Sigmoid colon (tissue), 7 donors: ENCODE measurements around the gene RNF180. TPM values are rescaled to one million over a fixed set of nuclear protein-coding genes. Genes with fewer than 3 reads are reported as not detected.
"Not testable (repeated sequence)": the region's sequence is repeated elsewhere in the genome, so short reads cannot be mapped to it uniquely, and the experiment has no call there.

Experiments used
- DNase-seq: peaks from one replicate; pipeline ENCODE4 v3.0.0-alpha.2; 2019
- H3K27ac ChIP-seq, 4 donors: fragments of 200-600 bp; sonication (generic); one replicate each; pipeline ENCODE4 v1.5.1; 2016 to 2019; ENCODE audit warnings: mild to moderate bottlenecking in 1 of 4
- H3K27me3 ChIP-seq, 3 donors: fragments of 200-600 bp; sonication (generic); one replicate each; pipeline ENCODE4 v1.5.1; 2019; ENCODE audit warnings: mild to moderate bottlenecking in 1 of 3
- H3K36me3 ChIP-seq, 4 donors: fragments of 200-600 bp; sonication (generic); one replicate each; pipeline ENCODE4 v1.5.1; 2016 to 2019
- H3K4me1 ChIP-seq, 4 donors: fragments of 200-600 bp; sonication (generic); one replicate each; pipeline ENCODE4 v1.5.1; 2017 to 2019
- H3K4me3 ChIP-seq, 4 donors: fragments of 200-600 bp; sonication (generic); one replicate each; pipeline ENCODE4 v1.5.1; 2017 to 2019; ENCODE audit warnings: mild to moderate bottlenecking in 2 of 4, moderate library complexity in 1 of 4
- H3K9me3 ChIP-seq, 4 donors: fragments of 200-600 bp in 3 of 4; sonication (generic) in 3 of 4; one replicate each; pipeline versions ENCODE4 v1.5.1 to v1.6.1; 2013 to 2019
- CTCF ChIP-seq, 4 experiments: fragments of 450-650 bp in 3 of 4; fragments of 200-600 bp in 1 of 4; IDR thresholded peaks; one replicate each; pipeline ENCODE4 v1.5.1; 2016 to 2019; ENCODE audit warnings: antibody characterized with exemption in 4 of 4, mild to moderate bottlenecking in 3 of 4, moderate library complexity in 2 of 4
- EP300 ChIP-seq, 4 donors: sonication (generic); formaldehyde crosslinking; IDR thresholded peaks; one replicate each; pipeline ENCODE4 v1.6.1; 2017; ENCODE audit warnings: antibody characterized with exemption in 4 of 4
- POLR2A ChIP-seq, 2 donors: fragments of 450-650 bp; IDR thresholded peaks; one replicate each; pipeline ENCODE4 v1.6.1; 2016; ENCODE audit warnings: antibody characterized with exemption in 2 of 2, mild to moderate bottlenecking in 2 of 2, moderate library complexity in 2 of 2
- POLR2AphosphoS5 ChIP-seq, 4 donors: sonication (generic); formaldehyde crosslinking; IDR thresholded peaks; one replicate each; pipeline ENCODE4 v1.6.1; 2017; ENCODE audit warnings: antibody characterized with exemption in 4 of 4
- WGBS, 2 donors: extraction: QIAGEN DNeasy Blood & Tissue Kit; methylation state at CpG; one replicate each; pipeline ENCODE4 v1.1.7; 2013; 5-methylcytosine and 5-hydroxymethylcytosine counted together
- intact Hi-C: fragments of 100-400 bp; cut with DNase I; formaldehyde crosslinking; loops from one replicate; pipeline ENCODE4 v1.15.1; 2023
- polyA plus RNA-seq, 3 donors: library from polyadenylated mRNA; stranded (reverse); fragments of 200-250 nt; gene quantifications; one replicate each; pipeline ENCODE4 v1.2.3, GENCODE V29; 2013
- total RNA-seq, 4 donors: library from RNA; depleted of rRNA; stranded (reverse); fragments of >200 nt; gene quantifications; one replicate each; pipeline ENCODE4 v1.1.0, GENCODE V29; 2016
- donor health status: healthy with polysubstance abuse.
- donor health status: Bipolar disorder and iron deficiency.
- donor health status: healthy.

RNF180 gene
- total and polyA plus RNA-seq, 7 donors: 0.23 to 27.1 (median 16.6) TPM

GRCh38 chr5:64347309-64347708, 181.7 kb downstream of the RNF180 start:
- no peaks in the 10 kb centered on the region for H3K27me3 ChIP-seq
- H3K4me3 ChIP-seq: no peak overlapping the region
- H3K27ac ChIP-seq: no peak overlapping the region
- intact Hi-C loops: no loop called here
- TF ChIP-seq POLR2A (IDR thresholded peaks at IDR 0.05) (no peak), EP300 (IDR thresholded peaks at IDR 0.05) (no peak), POLR2AphosphoS5 (IDR thresholded peaks at IDR 0.05) (no peak), CTCF (IDR thresholded peaks at IDR 0.05) (no peak)
- no peaks in the 10 kb centered on the region for H3K4me1 ChIP-seq
- H3K36me3 ChIP-seq: no peaks in the 10 kb centered on the region
- H3K9me3 ChIP-seq: no peaks in the 10 kb centered on the region
- no peak for DNase-seq

- no peaks in the 10 kb centered on the region for H3K27me3 ChIP-seq
- WGBS, 2 donors: 74 to 79% methylated on average over 3 of the region's 3 CpGs
- H3K9me3 ChIP-seq: peaks cover 0 to 8% (median 3%) of the 10 kb centered on the region in 4 donors
- TF ChIP-seq POLR2AphosphoS5 (IDR thresholded peaks at IDR 0.05) (no peak), POLR2A (IDR thresholded peaks at IDR 0.05) (no peak), EP300 (IDR thresholded peaks at IDR 0.05) (no peak), CTCF (IDR thresholded peaks at IDR 0.05) (no peak)
- H3K36me3 ChIP-seq: no peaks in the 10 kb centered on the region
- H3K27ac ChIP-seq: no peak overlapping the region
- no peak for DNase-seq
- H3K4me1 ChIP-seq: no peaks in the 10 kb centered on the region
- intact Hi-C loops: no loop called here
- H3K4me3 ChIP-seq: no peak overlapping the region
Observed at GRCh38 chr5:64364426-64364825, 198.8 kb downstream of the RNF180 start.

GRCh38 chr5:64384765-64385164, 219.1 kb downstream of the RNF180 start:
- no peaks in the 10 kb centered on the region for H3K4me1 ChIP-seq
- H3K36me3 ChIP-seq: no peaks in the 10 kb centered on the region
- H3K27ac ChIP-seq: no peak overlapping the region
- TF ChIP-seq EP300 (IDR thresholded peaks at IDR 0.05) (no peak), POLR2A (IDR thresholded peaks at IDR 0.05) (no peak), CTCF (IDR thresholded peaks at IDR 0.05) (no peak), POLR2AphosphoS5 (IDR thresholded peaks at IDR 0.05) (no peak)
- DNase-seq: no peak
- no peaks in the 10 kb centered on the region for H3K9me3 ChIP-seq
- intact Hi-C loops: no loop called here
- no peaks in the 10 kb centered on the region for H3K27me3 ChIP-seq
- H3K4me3 ChIP-seq: no peak overlapping the region

GRCh38 chr5:64397552-64397951, 231.9 kb downstream of the RNF180 start:
- Histone ChIP-seq H3K27ac (no peak overlapping the region), H3K36me3 (no peaks in the 10 kb centered on the region), H3K27me3 (no peaks in the 10 kb centered on the region), H3K4me3 (no peak overlapping the region), H3K9me3 (peaks cover 0 to 6% (median 0%) of the 10 kb centered on the region in 4 donors), H3K4me1 (no peaks in the 10 kb centered on the region)
- WGBS, 2 donors: 73 to 83% methylated on average over 1 of the region's 1 CpG
- intact Hi-C loops: no loop called here
- TF ChIP-seq CTCF (IDR thresholded peaks at IDR 0.05) (no peak), POLR2AphosphoS5 (IDR thresholded peaks at IDR 0.05) (no peak), POLR2A (IDR thresholded peaks at IDR 0.05) (no peak), EP300 (IDR thresholded peaks at IDR 0.05) (no peak)
- DNase-seq: no peak

GRCh38 chr5:64398735-64399134, 233.1 kb downstream of the RNF180 start:
- H3K36me3 ChIP-seq: not testable (repeated sequence)

GRCh38 chr5:64407103-64407825, 241.6 kb downstream of the RNF180 start:
- intact Hi-C loops, H3K27me3 ChIP-seq, H3K4me3 ChIP-seq, H3K27ac ChIP-seq, H3K4me1 ChIP-seq, DNase-seq, H3K9me3 ChIP-seq, H3K36me3 ChIP-seq: not testable (repeated sequence)
- WGBS, 2 donors: 38 to 63% methylated on average over 5 of the region's 5 CpGs

More at GRCh38 chr5:64398735-64399134, 233.1 kb downstream of the RNF180 start:
- DNase-seq, H3K4me1 ChIP-seq, H3K27ac ChIP-seq, intact Hi-C loops, H3K27me3 ChIP-seq, H3K4me3 ChIP-seq, H3K9me3 ChIP-seq: not testable (repeated sequence)
- 90 to 94% methylated on average over 5 of the region's 5 CpGs for WGBS, 2 donors
